IMR-90 (cell line): ENCODE data around the gene CSAD.

Experiments
- CTCF ChIP-seq: conservative IDR thresholded peaks from 2 replicates; pipeline ENCODE4 v1.5.1; 2012; ENCODE audit warnings: mild to moderate bottlenecking, low read depth, low read length, improper control_type of control experiment
- MXI1 ChIP-seq: IDR thresholded peaks from 2 replicates; pipeline ENCODE4 v1.6.1; 2012; ENCODE audit warnings: low read depth, mild to moderate bottlenecking, low read length, moderate library complexity, borderline replicate concordance
- RAD21 ChIP-seq: IDR thresholded peaks from 2 replicates; pipeline ENCODE4 v1.6.1; 2012; ENCODE audit warnings: low read length, improper control_type of control experiment

GRCh38 chr12:53122961-53123468, 57.7 kb downstream of the CSAD start:
- TF ChIP-seq CTCF: no peak
- TF ChIP-seq RAD21: no peak
- TF ChIP-seq MXI1: no peak
